ENCODE measurements around the gene SH2D1B. TPM values are rescaled to one million over a fixed set of nuclear protein-coding genes. Genes with fewer than 3 reads are reported as not detected.

Gene SH2D1B
- total RNA-seq, 3 donors from 2014 or later (not counting 1 experiment from before 2014, with no cell fraction given), result 133 to 250 (median 143) TPM

DNA sequence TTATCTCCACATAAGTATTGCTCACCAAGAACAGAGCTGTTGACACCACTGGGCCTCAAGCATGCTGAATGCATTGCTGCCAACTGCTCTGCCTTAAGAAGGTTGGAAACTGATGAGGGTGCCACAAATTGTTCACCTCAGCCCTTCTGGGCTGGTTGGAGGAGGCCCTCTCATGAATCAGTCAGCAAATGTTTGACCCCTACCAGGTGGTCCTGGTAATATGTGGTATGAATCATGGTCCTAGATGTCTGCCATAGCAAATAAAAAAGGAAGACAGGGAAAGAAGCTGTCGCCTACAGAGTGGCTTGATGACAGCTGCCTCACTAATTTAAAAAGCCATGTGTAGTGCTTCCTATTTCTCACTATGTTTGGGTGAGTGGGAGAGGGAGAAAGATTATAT is 47.4 kb downstream of the SH2D1B start:
- Histone ChIP-seq H3K27me3 (ENCODE audit: control insufficient read depth, insufficient read depth, low read length) (no peaks in the 10 kb centered on the region), H3K4me1 (ENCODE audit: control insufficient read depth, insufficient read depth, low read length) (peaks cover 11% of the 10 kb centered on the region), H3K9me3 (ENCODE audit: control insufficient read depth, insufficient read depth, low read length) (no peaks in the 10 kb centered on the region), H3K27ac (ENCODE audit: low read length) (no peak overlapping the region), H3K4me3 (ENCODE audit: low read length) (no peak overlapping the region), H3K36me3 (ENCODE audit: control insufficient read depth, insufficient read depth, low read length) (no peaks in the 10 kb centered on the region)
- WGBS (ENCODE audit: insufficient coverage), result 93% methylated on average over 1 of the region's 1 CpG
- Mint-ChIP-seq H3K27ac (no peak overlapping the region), H3K36me3 (no peaks in the 10 kb centered on the region), H3K9me3 (no peaks in the 10 kb centered on the region), H3K4me3 (no peak overlapping the region), H3K4me1 (peaks cover 0 to 5% of the 10 kb centered on the region in 2 donors), H3K27me3 (ENCODE audit: low read depth in 2 of 2) (no peaks in the 10 kb centered on the region)
- TF ChIP-seq, protein P1, sequence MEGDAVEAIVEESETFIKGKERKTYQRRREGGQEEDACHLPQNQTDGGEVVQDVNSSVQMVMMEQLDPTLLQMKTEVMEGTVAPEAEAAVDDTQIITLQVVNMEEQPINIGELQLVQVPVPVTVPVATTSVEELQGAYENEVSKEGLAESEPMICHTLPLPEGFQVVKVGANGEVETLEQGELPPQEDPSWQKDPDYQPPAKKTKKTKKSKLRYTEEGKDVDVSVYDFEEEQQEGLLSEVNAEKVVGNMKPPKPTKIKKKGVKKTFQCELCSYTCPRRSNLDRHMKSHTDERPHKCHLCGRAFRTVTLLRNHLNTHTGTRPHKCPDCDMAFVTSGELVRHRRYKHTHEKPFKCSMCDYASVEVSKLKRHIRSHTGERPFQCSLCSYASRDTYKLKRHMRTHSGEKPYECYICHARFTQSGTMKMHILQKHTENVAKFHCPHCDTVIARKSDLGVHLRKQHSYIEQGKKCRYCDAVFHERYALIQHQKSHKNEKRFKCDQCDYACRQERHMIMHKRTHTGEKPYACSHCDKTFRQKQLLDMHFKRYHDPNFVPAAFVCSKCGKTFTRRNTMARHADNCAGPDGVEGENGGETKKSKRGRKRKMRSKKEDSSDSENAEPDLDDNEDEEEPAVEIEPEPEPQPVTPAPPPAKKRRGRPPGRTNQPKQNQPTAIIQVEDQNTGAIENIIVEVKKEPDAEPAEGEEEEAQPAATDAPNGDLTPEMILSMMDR (IDR thresholded peaks at IDR 0.05), result no peak
- intact Hi-C loops (cut with micrococcal nuclease), result no loop called here
- ATAC-seq, result no peak
- no peak for DNase-seq

DNA sequence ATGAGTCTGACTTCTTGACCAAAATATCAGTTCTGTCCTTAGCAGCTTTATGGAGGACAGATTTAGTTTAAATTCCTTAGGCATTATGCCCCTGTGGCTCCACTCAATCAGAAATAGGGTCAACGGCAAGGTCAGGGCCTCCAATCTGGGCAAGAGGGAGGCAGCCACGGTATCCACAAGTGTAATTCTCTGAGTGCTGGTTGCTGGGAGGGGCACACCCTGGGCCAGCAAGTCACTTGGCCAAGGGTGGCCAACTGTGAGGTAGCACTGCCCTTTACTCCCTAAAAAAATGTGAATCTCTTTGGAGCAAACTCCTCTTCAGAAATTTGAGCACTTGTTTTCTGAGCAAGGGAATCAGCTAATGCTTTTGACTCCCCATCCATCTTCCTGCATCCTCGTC is 48.1 kb downstream of the SH2D1B start:
- peaks cover 0 to 5% of the 10 kb centered on the region in 2 donors for H3K4me1 Mint-ChIP-seq
- H3K36me3 Mint-ChIP-seq, result no peaks in the 10 kb centered on the region
- Histone ChIP-seq H3K4me3 (ENCODE audit: low read length) (no peak overlapping the region), H3K9me3 (ENCODE audit: control insufficient read depth, insufficient read depth, low read length) (no peaks in the 10 kb centered on the region), H3K36me3 (ENCODE audit: control insufficient read depth, insufficient read depth, low read length) (no peaks in the 10 kb centered on the region), H3K27ac (ENCODE audit: low read length) (no peak overlapping the region), H3K27me3 (ENCODE audit: control insufficient read depth, insufficient read depth, low read length) (no peaks in the 10 kb centered on the region), H3K4me1 (ENCODE audit: control insufficient read depth, insufficient read depth, low read length) (peaks cover 11% of the 10 kb centered on the region)
- no peak overlapping the region for H3K27ac Mint-ChIP-seq
- no peaks in the 10 kb centered on the region for H3K9me3 Mint-ChIP-seq
- TF ChIP-seq, protein P1 (IDR thresholded peaks at IDR 0.05), result no peak
- intact Hi-C loops (cut with micrococcal nuclease), result no loop called here
- 84% methylated on average over 3 of the region's 3 CpGs for WGBS (ENCODE audit: insufficient coverage)
- ATAC-seq (no peak), DNase-seq (no peak)
- H3K27me3 Mint-ChIP-seq (ENCODE audit: low read depth in 2 of 2), result no peaks in the 10 kb centered on the region
- no peak overlapping the region for H3K4me3 Mint-ChIP-seq

DNA sequence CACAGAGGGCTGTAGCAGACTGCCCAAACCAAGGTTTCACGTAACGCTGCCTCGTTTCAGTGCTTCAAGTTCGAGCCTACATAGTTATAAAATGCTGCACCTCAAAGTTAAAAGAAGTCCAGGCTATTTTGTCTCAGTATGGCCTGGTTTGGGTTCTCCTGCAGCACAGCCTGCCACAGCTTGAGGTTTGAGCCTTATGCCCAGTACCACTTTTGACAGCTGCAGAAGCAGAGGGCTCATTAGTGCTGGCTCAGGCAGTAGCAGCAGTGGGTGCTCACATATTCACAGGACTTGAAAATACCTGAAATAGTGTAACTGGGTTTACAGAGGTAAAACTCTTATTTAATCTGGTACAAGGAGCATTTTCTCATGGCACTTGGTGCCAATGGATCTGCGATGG is 50.6 kb downstream of the SH2D1B start:
- no peak overlapping the region for H3K27ac ChIP-seq (ENCODE audit: low read length)
- TF ChIP-seq, protein P1 (IDR thresholded peaks at IDR 0.05), result no peak
- peaks cover 11% of the 10 kb centered on the region for H3K4me1 ChIP-seq (ENCODE audit: control insufficient read depth, insufficient read depth, low read length)
- no peak overlapping the region for H3K4me3 ChIP-seq (ENCODE audit: low read length)
- no peaks in the 10 kb centered on the region for H3K36me3 ChIP-seq (ENCODE audit: control insufficient read depth, insufficient read depth, low read length)
- H3K27me3 Mint-ChIP-seq (ENCODE audit: low read depth in 2 of 2), result peaks cover 0 to 6% of the 10 kb centered on the region in 2 donors
- H3K4me3 Mint-ChIP-seq, result no peak overlapping the region
- 87% methylated on average over 5 of the region's 5 CpGs for WGBS (ENCODE audit: insufficient coverage)
- peaks cover 0 to 10% of the 10 kb centered on the region in 2 donors for H3K4me1 Mint-ChIP-seq
- no peaks in the 10 kb centered on the region for H3K36me3 Mint-ChIP-seq
- intact Hi-C loops (cut with micrococcal nuclease), result no loop called here
- H3K9me3 ChIP-seq (ENCODE audit: control insufficient read depth, insufficient read depth, low read length), result no peaks in the 10 kb centered on the region
- DNase-seq, result no peak
- ATAC-seq, result no peak
- no peak overlapping the region for H3K27ac Mint-ChIP-seq
- no peaks in the 10 kb centered on the region for H3K27me3 ChIP-seq (ENCODE audit: control insufficient read depth, insufficient read depth, low read length)
- H3K9me3 Mint-ChIP-seq, result no peaks in the 10 kb centered on the region

DNA sequence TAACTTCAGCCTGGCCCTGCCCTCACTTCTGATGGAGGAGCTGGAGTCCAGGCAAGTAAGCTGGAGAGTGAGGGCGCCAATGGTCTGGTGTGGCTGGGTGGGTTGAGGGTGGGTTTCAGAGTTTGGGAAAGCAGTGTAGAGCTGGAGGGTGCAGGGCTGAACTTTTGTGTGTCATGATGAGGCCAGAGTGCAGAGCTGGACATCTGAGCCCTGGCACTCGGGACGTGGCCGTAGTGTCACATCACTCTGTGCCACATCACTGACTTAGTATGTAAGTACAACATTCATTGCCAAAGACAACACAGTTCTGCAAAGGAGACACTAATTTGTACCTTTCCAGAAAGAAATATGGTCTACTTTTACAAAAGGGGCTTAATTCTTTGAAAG is 51.1 kb downstream of the SH2D1B start:
- Mint-ChIP-seq H3K36me3 (no peaks in the 10 kb centered on the region), H3K4me1 (peaks cover 0 to 10% of the 10 kb centered on the region in 2 donors)

More for the DNA sequence above, 51.1 kb downstream of the SH2D1B start:
- TF ChIP-seq, protein P1 (IDR thresholded peaks at IDR 0.05), result no peak
- H3K27me3 Mint-ChIP-seq (ENCODE audit: low read depth in 2 of 2), result peaks cover 0 to 6% of the 10 kb centered on the region in 2 donors
- no peaks in the 10 kb centered on the region for H3K36me3 ChIP-seq (ENCODE audit: control insufficient read depth, insufficient read depth, low read length)
- no peak for ATAC-seq
- no peak overlapping the region for H3K4me3 ChIP-seq (ENCODE audit: low read length)
- intact Hi-C loops (cut with micrococcal nuclease), result no loop called here
- H3K27me3 ChIP-seq (ENCODE audit: control insufficient read depth, insufficient read depth, low read length), result no peaks in the 10 kb centered on the region
- no peak for DNase-seq
- H3K9me3 ChIP-seq (ENCODE audit: control insufficient read depth, insufficient read depth, low read length), result no peaks in the 10 kb centered on the region
- H3K27ac Mint-ChIP-seq, result no peak overlapping the region
- no peaks in the 10 kb centered on the region for H3K9me3 Mint-ChIP-seq
- 84% methylated on average over 4 of the region's 4 CpGs for WGBS (ENCODE audit: insufficient coverage)
- H3K4me3 Mint-ChIP-seq, result no peak overlapping the region
- peaks cover 11% of the 10 kb centered on the region for H3K4me1 ChIP-seq (ENCODE audit: control insufficient read depth, insufficient read depth, low read length)
- no peak overlapping the region for H3K27ac ChIP-seq (ENCODE audit: low read length)
